HEK293 (cell line): ENCODE results near the gene CDKN3.

Experiments used
- TRIM28 ChIP-seq: IDR thresholded peaks from 2 replicates; pipeline ENCODE4 v1.6.1; 2011; ENCODE audit warnings: low read length, control low read depth, borderline replicate concordance
- ZNF121 ChIP-seq: fragments of 450-650 bp; formaldehyde crosslinking; IDR thresholded peaks from 2 replicates; pipeline ENCODE4 v1.5.1; 2016; ENCODE audit warnings: missing biosample characterization, missing genetic modification characterization
- TF ChIP-seq, protein P1 (sequence below): fragments of 450-650 bp; formaldehyde crosslinking; IDR thresholded peaks from 2 replicates; pipeline ENCODE4 v1.5.1; 2016; ENCODE audit warnings: missing biosample characterization, missing genetic modification characterization

GRCh38 chr14:54366736-54367735 lies 29.8 kb upstream of the CDKN3 start:
- TF ChIP-seq, protein P1, sequence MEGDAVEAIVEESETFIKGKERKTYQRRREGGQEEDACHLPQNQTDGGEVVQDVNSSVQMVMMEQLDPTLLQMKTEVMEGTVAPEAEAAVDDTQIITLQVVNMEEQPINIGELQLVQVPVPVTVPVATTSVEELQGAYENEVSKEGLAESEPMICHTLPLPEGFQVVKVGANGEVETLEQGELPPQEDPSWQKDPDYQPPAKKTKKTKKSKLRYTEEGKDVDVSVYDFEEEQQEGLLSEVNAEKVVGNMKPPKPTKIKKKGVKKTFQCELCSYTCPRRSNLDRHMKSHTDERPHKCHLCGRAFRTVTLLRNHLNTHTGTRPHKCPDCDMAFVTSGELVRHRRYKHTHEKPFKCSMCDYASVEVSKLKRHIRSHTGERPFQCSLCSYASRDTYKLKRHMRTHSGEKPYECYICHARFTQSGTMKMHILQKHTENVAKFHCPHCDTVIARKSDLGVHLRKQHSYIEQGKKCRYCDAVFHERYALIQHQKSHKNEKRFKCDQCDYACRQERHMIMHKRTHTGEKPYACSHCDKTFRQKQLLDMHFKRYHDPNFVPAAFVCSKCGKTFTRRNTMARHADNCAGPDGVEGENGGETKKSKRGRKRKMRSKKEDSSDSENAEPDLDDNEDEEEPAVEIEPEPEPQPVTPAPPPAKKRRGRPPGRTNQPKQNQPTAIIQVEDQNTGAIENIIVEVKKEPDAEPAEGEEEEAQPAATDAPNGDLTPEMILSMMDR (tag by site-specific recombination) = peak; percentile 29; the same call in 1 of the 2 replicates
- TF ChIP-seq ZNF121 (tag by site-specific recombination) = no peak
- peak; percentile 71; the same call in 1 of the 2 replicates for TF ChIP-seq TRIM28
